HepG2 (cell line): ENCODE data around the gene FSD2. TPM values are rescaled to one million over a fixed set of nuclear protein-coding genes. Genes with fewer than 3 reads are reported as not detected.

Experiments used
- ARNTL ChIP-seq: sonication (generic); formaldehyde crosslinking; IDR thresholded peaks from 2 replicates; pipeline ENCODE4 v1.4.0; 2020; ENCODE audit warnings: mild to moderate bottlenecking, missing genetic modification reagents
- ATM ChIP-seq: fragments of 450-650 bp; IDR thresholded peaks from 2 replicates; pipeline ENCODE4 v1.7.1; 2017; ENCODE audit warnings: mild to moderate bottlenecking, borderline replicate concordance
- BRD4 ChIP-seq: sonication (generic); formaldehyde crosslinking; IDR thresholded peaks from 2 replicates; pipeline ENCODE4 v1.4.0; 2020; ENCODE audit warnings: missing genetic modification reagents
- KDM4B ChIP-seq: sonication (generic); formaldehyde crosslinking; IDR thresholded peaks from 2 replicates; pipeline ENCODE4 v1.4.0; 2020; ENCODE audit warnings: missing genetic modification reagents
- MAF1 ChIP-seq: sonication (generic); formaldehyde crosslinking; IDR thresholded peaks from 2 replicates; pipeline ENCODE4 v1.5.0; 2020; ENCODE audit warnings: missing genetic modification reagents, borderline replicate concordance
- MAFK ChIP-seq, 2 experiments: IDR thresholded peaks in 1 of 2; conservative IDR thresholded peaks in 1 of 2; 2 replicates each; pipeline ENCODE4 v1.6.1; 2011; ENCODE audit warnings: improper control_type of control experiment in 2 of 2, low read length in 2 of 2
- SIX1 ChIP-seq: sonication (generic); formaldehyde crosslinking; IDR thresholded peaks from 2 replicates; pipeline ENCODE4 v1.4.0; 2020; ENCODE audit warnings: missing genetic modification reagents, borderline replicate concordance
- ZNF232 ChIP-seq: sonication (generic); formaldehyde crosslinking; IDR thresholded peaks from 2 replicates; pipeline ENCODE4 v1.4.0; 2020; ENCODE audit warnings: missing genetic modification reagents, borderline replicate concordance
- ZNF326 ChIP-seq: sonication (generic); formaldehyde crosslinking; IDR thresholded peaks from 2 replicates; pipeline ENCODE4 v1.4.0; 2020; ENCODE audit warnings: missing genetic modification reagents, borderline replicate concordance
- ZNF501 ChIP-seq: sonication (generic); formaldehyde crosslinking; IDR thresholded peaks from 2 replicates; pipeline ENCODE4 v1.5.1; 2020; ENCODE audit warnings: mild to moderate bottlenecking, moderate library complexity, missing genetic modification reagents
- ZNF816 ChIP-seq: sonication (generic); formaldehyde crosslinking; IDR thresholded peaks from 2 replicates; pipeline ENCODE4 v1.8.0; 2022; ENCODE audit warnings: missing genetic modification reagents, mild to moderate bottlenecking, borderline replicate concordance
- polyA plus RNA-seq, 8 experiments: library from polyadenylated mRNA; depleted of rRNA in 3 of 8; stranded (reverse) in 7 of 8; unstranded in 1 of 8; fragments of >200 nt; fragmentation: Illumina TruSeq in 4 of 8; extraction: Trizol in 4 of 8; gene quantifications; 2 replicates each; pipeline versions ENCODE4 v1.2.1 to v1.2.3, GENCODE V29; 2011 to 2016; ENCODE audit warnings: low read depth in 4 of 8, missing spikeins in 1 of 8, mixed read lengths in 1 of 8; ENCODE audit not compliant: insufficient read depth in 1 of 8
- total RNA-seq, 5 experiments: library from RNA; depleted of rRNA; stranded (reverse); fragments of >200 nt; fragmentation: Illumina TruSeq; extraction: Trizol; gene quantifications; 2 replicates each; pipeline ENCODE4 v1.2.3, GENCODE V29; 2016; ENCODE audit warnings: low read depth in 1 of 5
- TF ChIP-seq, protein P1 (sequence below): sonication (generic); formaldehyde crosslinking; IDR thresholded peaks from 2 replicates; pipeline ENCODE4 v1.5.0; 2020; ENCODE audit warnings: missing genetic modification reagents
- TF ChIP-seq, protein P2 (sequence below): sonication (generic); formaldehyde crosslinking; IDR thresholded peaks from 2 replicates; pipeline ENCODE4 v1.5.1; 2020; ENCODE audit warnings: mild to moderate bottlenecking, missing genetic modification reagents
- TF ChIP-seq, protein P3 (sequence below): sonication (generic); formaldehyde crosslinking; conservative IDR thresholded peaks from 2 replicates; pipeline ENCODE4 v1.8.0; 2022; ENCODE audit warnings: low read depth, missing genetic modification reagents
- TF ChIP-seq, protein P4 (sequence below): sonication (generic); formaldehyde crosslinking; IDR thresholded peaks from 2 replicates; pipeline ENCODE4 v1.4.0; 2020; ENCODE audit warnings: mild to moderate bottlenecking, missing genetic modification reagents
- TF ChIP-seq, protein P5 (sequence below): sonication (generic); formaldehyde crosslinking; IDR thresholded peaks from 2 replicates; pipeline ENCODE4 v1.4.0; 2020; ENCODE audit warnings: mild to moderate bottlenecking, missing genetic modification reagents
- TF ChIP-seq, protein P6 (sequence below): sonication (generic); formaldehyde crosslinking; IDR thresholded peaks from 2 replicates; pipeline ENCODE4 v1.4.0; 2020; ENCODE audit warnings: missing genetic modification reagents

FSD2 gene
- total and polyA plus RNA-seq, 2 of the 13 experiments (the other 11 are each of a cell fraction or from before 2014, with no cell fraction given), result not detected

DNA sequence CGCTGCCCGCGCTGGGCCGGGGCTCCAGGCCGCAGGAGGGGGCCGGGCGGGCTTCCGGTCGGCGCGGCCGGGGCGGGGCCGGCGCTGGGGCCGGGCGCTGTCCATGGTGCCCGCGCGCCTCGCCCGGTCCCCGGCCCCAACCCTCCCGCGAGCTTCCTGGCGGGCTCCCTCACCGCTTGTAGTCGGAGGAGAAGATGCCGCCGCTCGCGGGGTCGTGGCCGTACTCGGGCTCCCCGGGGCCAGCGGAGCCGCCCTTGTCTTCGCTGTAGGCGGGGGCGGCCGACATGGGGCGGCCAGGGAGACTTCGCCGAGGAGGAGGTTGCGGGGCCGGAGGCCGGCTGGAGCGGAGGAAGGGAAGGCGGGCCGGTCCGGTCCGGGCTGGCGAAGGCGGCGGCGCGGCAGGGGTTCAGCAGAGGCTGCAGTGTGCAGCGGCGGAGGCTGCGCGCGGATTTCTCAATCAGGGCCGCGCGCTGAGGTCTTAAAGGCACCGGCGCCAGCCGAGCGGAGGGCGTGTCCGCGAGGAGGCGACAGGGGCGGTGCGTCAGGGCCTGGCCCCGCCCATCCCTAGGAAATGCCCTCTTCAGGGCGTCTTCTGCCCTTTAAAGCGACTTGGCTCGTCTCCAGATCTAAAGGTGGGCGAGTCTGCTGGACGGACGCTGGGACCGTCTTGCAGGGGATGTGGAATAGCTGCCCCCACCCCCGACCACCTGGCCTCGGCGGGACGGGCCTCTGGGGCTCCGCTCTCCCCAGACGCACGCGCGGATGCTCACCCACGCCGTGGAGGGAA is 96.3 kb downstream of the FSD2 start, which contains the start of gene AP3B2 (continued):
- TF ChIP-seq, protein P1, sequence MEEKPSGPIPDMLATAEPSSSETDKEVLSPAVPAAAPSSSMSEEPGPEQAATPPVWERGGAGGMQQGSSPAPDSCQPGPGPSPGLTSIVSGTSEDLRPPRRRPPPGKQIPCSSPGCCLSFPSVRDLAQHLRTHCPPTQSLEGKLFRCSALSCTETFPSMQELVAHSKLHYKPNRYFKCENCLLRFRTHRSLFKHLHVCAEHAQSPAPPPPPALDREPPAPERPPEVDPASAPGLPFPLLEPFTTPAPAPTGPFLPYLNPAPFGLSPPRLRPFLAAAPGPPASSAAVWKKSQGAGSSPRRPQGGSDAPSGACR, result no peak
- TF ChIP-seq, protein P2, sequence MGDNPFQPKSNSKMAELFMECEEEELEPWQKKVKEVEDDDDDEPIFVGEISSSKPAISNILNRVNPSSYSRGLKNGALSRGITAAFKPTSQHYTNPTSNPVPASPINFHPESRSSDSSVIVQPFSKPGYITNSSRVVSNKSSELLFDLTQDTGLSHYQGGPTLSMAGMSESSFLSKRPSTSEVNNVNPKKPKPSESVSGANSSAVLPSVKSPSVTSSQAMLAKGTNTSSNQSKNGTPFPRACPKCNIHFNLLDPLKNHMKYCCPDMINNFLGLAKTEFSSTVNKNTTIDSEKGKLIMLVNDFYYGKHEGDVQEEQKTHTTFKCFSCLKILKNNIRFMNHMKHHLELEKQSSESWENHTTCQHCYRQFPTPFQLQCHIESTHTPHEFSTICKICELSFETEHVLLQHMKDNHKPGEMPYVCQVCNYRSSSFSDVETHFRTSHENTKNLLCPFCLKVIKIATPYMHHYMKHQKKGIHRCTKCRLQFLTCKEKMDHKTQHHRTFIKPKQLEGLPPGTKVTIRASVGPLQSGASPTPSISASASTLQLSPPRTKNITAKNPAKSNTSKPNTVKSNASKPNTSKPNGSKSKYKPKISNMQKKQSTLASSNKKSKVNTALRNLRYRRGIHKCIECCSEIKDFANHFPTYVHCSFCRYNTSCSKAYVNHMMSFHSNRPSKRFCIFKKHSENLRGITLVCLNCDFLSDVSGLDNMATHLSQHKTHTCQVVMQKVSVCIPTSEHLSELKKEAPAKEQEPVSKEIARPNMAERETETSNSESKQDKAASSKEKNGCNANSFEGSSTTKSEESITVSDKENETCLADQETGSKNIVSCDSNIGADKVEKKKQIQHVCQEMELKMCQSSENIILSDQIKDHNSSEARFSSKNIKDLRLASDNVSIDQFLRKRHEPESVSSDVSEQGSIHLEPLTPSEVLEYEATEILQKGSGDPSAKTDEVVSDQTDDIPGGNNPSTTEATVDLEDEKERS (CRISPR knock-in tag), result no peak
- TF ChIP-seq ZNF816 (CRISPR knock-in tag) (no peak; the same call in 1 of the 2 replicates), ZNF501 (CRISPR knock-in tag) (peak; percentile 73; the same call in 1 of the 2 replicates), MAFK (conservative IDR thresholded peaks at IDR 0.05 in 1 of 2, IDR thresholded peaks at IDR 0.05 in 1 of 2; ENCODE audit: low read length in 2 of 2) (no peak), ARNTL (CRISPR knock-in tag) (peak; percentile 43; the same call in 1 of the 2 replicates), BRD4 (CRISPR knock-in tag) (no peak), KDM4B (CRISPR knock-in tag) (no peak), MAF1 (CRISPR knock-in tag) (no peak), SIX1 (CRISPR knock-in tag) (no peak), ZNF326 (no peak), ZNF232 (CRISPR knock-in tag) (peak; percentile 52; the same call in 1 of the 2 replicates), ATM (no peak)
- TF ChIP-seq, protein P3, sequence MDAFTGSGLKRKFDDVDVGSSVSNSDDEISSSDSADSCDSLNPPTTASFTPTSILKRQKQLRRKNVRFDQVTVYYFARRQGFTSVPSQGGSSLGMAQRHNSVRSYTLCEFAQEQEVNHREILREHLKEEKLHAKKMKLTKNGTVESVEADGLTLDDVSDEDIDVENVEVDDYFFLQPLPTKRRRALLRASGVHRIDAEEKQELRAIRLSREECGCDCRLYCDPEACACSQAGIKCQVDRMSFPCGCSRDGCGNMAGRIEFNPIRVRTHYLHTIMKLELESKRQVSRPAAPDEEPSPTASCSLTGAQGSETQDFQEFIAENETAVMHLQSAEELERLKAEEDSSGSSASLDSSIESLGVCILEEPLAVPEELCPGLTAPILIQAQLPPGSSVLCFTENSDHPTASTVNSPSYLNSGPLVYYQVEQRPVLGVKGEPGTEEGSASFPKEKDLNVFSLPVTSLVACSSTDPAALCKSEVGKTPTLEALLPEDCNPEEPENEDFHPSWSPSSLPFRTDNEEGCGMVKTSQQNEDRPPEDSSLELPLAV (CRISPR knock-in tag), result no peak
- TF ChIP-seq, protein P4, sequence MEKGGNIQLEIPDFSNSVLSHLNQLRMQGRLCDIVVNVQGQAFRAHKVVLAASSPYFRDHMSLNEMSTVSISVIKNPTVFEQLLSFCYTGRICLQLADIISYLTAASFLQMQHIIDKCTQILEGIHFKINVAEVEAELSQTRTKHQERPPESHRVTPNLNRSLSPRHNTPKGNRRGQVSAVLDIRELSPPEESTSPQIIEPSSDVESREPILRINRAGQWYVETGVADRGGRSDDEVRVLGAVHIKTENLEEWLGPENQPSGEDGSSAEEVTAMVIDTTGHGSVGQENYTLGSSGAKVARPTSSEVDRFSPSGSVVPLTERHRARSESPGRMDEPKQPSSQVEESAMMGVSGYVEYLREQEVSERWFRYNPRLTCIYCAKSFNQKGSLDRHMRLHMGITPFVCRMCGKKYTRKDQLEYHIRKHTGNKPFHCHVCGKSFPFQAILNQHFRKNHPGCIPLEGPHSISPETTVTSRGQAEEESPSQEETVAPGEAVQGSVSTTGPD, result no peak
- TF ChIP-seq, protein P5, sequence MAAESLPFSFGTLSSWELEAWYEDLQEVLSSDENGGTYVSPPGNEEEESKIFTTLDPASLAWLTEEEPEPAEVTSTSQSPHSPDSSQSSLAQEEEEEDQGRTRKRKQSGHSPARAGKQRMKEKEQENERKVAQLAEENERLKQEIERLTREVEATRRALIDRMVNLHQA (CRISPR knock-in tag), result no peak
- TF ChIP-seq, protein P6, sequence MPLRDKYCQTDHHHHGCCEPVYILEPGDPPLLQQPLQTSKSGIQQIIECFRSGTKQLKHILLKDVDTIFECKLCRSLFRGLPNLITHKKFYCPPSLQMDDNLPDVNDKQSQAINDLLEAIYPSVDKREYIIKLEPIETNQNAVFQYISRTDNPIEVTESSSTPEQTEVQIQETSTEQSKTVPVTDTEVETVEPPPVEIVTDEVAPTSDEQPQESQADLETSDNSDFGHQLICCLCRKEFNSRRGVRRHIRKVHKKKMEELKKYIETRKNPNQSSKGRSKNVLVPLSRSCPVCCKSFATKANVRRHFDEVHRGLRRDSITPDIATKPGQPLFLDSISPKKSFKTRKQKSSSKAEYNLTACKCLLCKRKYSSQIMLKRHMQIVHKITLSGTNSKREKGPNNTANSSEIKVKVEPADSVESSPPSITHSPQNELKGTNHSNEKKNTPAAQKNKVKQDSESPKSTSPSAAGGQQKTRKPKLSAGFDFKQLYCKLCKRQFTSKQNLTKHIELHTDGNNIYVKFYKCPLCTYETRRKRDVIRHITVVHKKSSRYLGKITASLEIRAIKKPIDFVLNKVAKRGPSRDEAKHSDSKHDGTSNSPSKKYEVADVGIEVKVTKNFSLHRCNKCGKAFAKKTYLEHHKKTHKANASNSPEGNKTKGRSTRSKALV (CRISPR knock-in tag), result no peak
